ENCODE data around the gene RIOK3.

The RIOK3 gene

GRCh38 chr18:23471486-23471885 is 18.4 kb downstream of the RIOK3 start (continued):
- TF ChIP-seq POU6F1 (CRISPR knock-in tag; IDR thresholded peaks at IDR 0.05; ENCODE audit: borderline replicate concordance, low read depth) (no peak), ARNTL (CRISPR knock-in tag; IDR thresholded peaks at IDR 0.05; ENCODE audit: borderline replicate concordance, low read depth) (no peak), ZFP3 (CRISPR knock-in tag; IDR thresholded peaks at IDR 0.05) (no peak), ZFP30 (CRISPR knock-in tag; IDR thresholded peaks at IDR 0.05) (no peak), ZNF8 (CRISPR knock-in tag; IDR thresholded peaks at IDR 0.05) (no peak), TOX (CRISPR knock-in tag; IDR thresholded peaks at IDR 0.05; ENCODE audit: borderline replicate concordance) (no peak), CSRNP3 (CRISPR knock-in tag; IDR thresholded peaks at IDR 0.05) (no peak), ESRRG (CRISPR knock-in tag; IDR thresholded peaks at IDR 0.05) (no peak), ZNF565 (CRISPR knock-in tag; conservative IDR thresholded peaks at IDR 0.05; ENCODE audit: low read depth) (no peak), CSDC2 (CRISPR knock-in tag; IDR thresholded peaks at IDR 0.05) (no peak), GLIS3 (CRISPR knock-in tag; IDR thresholded peaks at IDR 0.05) (no peak), CREB5 (CRISPR knock-in tag; IDR thresholded peaks at IDR 0.05; ENCODE audit: low read depth) (no peak), TCF4 (CRISPR knock-in tag; IDR thresholded peaks at IDR 0.05; ENCODE audit: borderline replicate concordance) (no peak), PPARA (CRISPR knock-in tag; IDR thresholded peaks at IDR 0.05; ENCODE audit: borderline replicate concordance) (no peak)

- no peak for ATAC-seq
- no peak for TF ChIP-seq ARNTL (CRISPR knock-in tag; IDR thresholded peaks at IDR 0.05; ENCODE audit: borderline replicate concordance, low read depth)
- TF ChIP-seq SNAI2 (CRISPR knock-in tag; IDR thresholded peaks at IDR 0.05), result no peak
- no peak for TF ChIP-seq CREB5 (CRISPR knock-in tag; IDR thresholded peaks at IDR 0.05; ENCODE audit: low read depth)
- TF ChIP-seq ZFP3 (CRISPR knock-in tag; IDR thresholded peaks at IDR 0.05), result no peak
- no peak for TF ChIP-seq RARB (CRISPR knock-in tag; IDR thresholded peaks at IDR 0.05)
- TF ChIP-seq ZC3H10 (CRISPR knock-in tag; IDR thresholded peaks at IDR 0.05), result no peak
- TF ChIP-seq BACH2 (CRISPR knock-in tag; IDR thresholded peaks at IDR 0.05; ENCODE audit: borderline replicate concordance), result no peak
- TF ChIP-seq ISL1 (CRISPR knock-in tag; IDR thresholded peaks at IDR 0.05), result no peak
- no peak for TF ChIP-seq TSHZ2 (CRISPR knock-in tag; IDR thresholded peaks at IDR 0.05)
- no peak for TF ChIP-seq CSRNP3 (CRISPR knock-in tag; IDR thresholded peaks at IDR 0.05)
- TF ChIP-seq ZNF70 (CRISPR knock-in tag; IDR thresholded peaks at IDR 0.05), result no peak
- no peak for TF ChIP-seq ZNF565 (CRISPR knock-in tag; conservative IDR thresholded peaks at IDR 0.05; ENCODE audit: low read depth)
- TF ChIP-seq ESRRG (CRISPR knock-in tag; IDR thresholded peaks at IDR 0.05), result no peak
- TF ChIP-seq OSR1 (CRISPR knock-in tag; IDR thresholded peaks at IDR 0.05), result no peak
- TF ChIP-seq POU6F1 (CRISPR knock-in tag; IDR thresholded peaks at IDR 0.05; ENCODE audit: borderline replicate concordance, low read depth), result no peak
- TF ChIP-seq TCF4 (CRISPR knock-in tag; IDR thresholded peaks at IDR 0.05; ENCODE audit: borderline replicate concordance), result no peak
- TF ChIP-seq CSDC2 (CRISPR knock-in tag; IDR thresholded peaks at IDR 0.05), result no peak
- no peak for TF ChIP-seq PATZ1 (CRISPR knock-in tag; IDR thresholded peaks at IDR 0.05; ENCODE audit: borderline replicate concordance)
- TF ChIP-seq TOX (CRISPR knock-in tag; IDR thresholded peaks at IDR 0.05; ENCODE audit: borderline replicate concordance), result no peak
These were observed 26.9 kb downstream of the RIOK3 start for GRCh38 chr18:23479829-23480505.
